ENCODE results near the gene CYB5A.
"Not testable (repeated sequence)": the region's sequence is repeated elsewhere in the genome, so short reads cannot be mapped to it uniquely, and the experiment has no call there.

CYB5A gene

GRCh38 chr18:74291771-74292540 is at the start of gene CYB5A:
Gene CYB5A (minus strand): TSS chr18:74291963. CDS start chr18:74291875, 88 bp downstream.
- Histone ChIP-seq H3K9me3 (ENCODE audit: control insufficient read depth in 1 of 2, low read length in 2 of 2) (no peaks in the 10 kb centered on the region), H3K4me1 (ENCODE audit: control insufficient read depth in 1 of 2, insufficient read depth in 2 of 2, low read length in 2 of 2) (peaks cover 14 to 17% of the 10 kb centered on the region in 2 donors), H3K36me3 (ENCODE audit: control insufficient read depth in 1 of 2, insufficient read depth in 2 of 2, low read length in 2 of 2) (no peaks in the 10 kb centered on the region), H3K9ac (ENCODE audit: low read depth in 1 of 2, low read length in 2 of 2) (peak within 1 kb of the TSS; percentile 82 to 84), H3K27me3 (ENCODE audit: control insufficient read depth in 1 of 2, insufficient read depth in 2 of 2, low read length in 2 of 2) (no peaks in the 10 kb centered on the region), H3K4me3 (ENCODE audit: low read depth in 1 of 2, low read length in 2 of 2) (peak within 1 kb of the TSS; percentile 86 to 97), H3K27ac (ENCODE audit: low read depth, low read length) (peak within 1 kb of the TSS; percentile 91)

GRCh38 chr18:74337912-74338309 is 46.1 kb upstream of the CYB5A start:
- no peak overlapping the region for H3K9ac ChIP-seq (ENCODE audit: low read depth in 1 of 2, low read length in 2 of 2)

GRCh38 chr18:74337155-74337911 is 45.6 kb upstream of the CYB5A start:
- Histone ChIP-seq H3K4me1 (ENCODE audit: control insufficient read depth in 1 of 2, insufficient read depth in 2 of 2, low read length in 2 of 2) (no peaks in the 10 kb centered on the region), H3K9me3 (ENCODE audit: control insufficient read depth in 1 of 2, low read length in 2 of 2) (no peaks in the 10 kb centered on the region), H3K36me3 (ENCODE audit: control insufficient read depth in 1 of 2, insufficient read depth in 2 of 2, low read length in 2 of 2) (no peaks in the 10 kb centered on the region), H3K27ac (ENCODE audit: low read depth, low read length) (no peak overlapping the region), H3K4me3 (ENCODE audit: low read depth in 1 of 2, low read length in 2 of 2) (no peak overlapping the region), H3K27me3 (ENCODE audit: control insufficient read depth in 1 of 2, insufficient read depth in 2 of 2, low read length in 2 of 2) (no peaks in the 10 kb centered on the region), H3K9ac (ENCODE audit: low read depth in 1 of 2, low read length in 2 of 2) (no peak overlapping the region)

More at GRCh38 chr18:74337912-74338309, 46.1 kb upstream of the CYB5A start:
- no peaks in the 10 kb centered on the region for H3K36me3 ChIP-seq (ENCODE audit: control insufficient read depth in 1 of 2, insufficient read depth in 2 of 2, low read length in 2 of 2)
- no peak overlapping the region for H3K27ac ChIP-seq (ENCODE audit: low read depth, low read length)
- no peak overlapping the region for H3K4me3 ChIP-seq (ENCODE audit: low read depth in 1 of 2, low read length in 2 of 2)
- H3K27me3 ChIP-seq (ENCODE audit: control insufficient read depth in 1 of 2, insufficient read depth in 2 of 2, low read length in 2 of 2), result no peaks in the 10 kb centered on the region
- no peaks in the 10 kb centered on the region for H3K9me3 ChIP-seq (ENCODE audit: control insufficient read depth in 1 of 2, low read length in 2 of 2)
- H3K4me1 ChIP-seq (ENCODE audit: control insufficient read depth in 1 of 2, insufficient read depth in 2 of 2, low read length in 2 of 2), result no peaks in the 10 kb centered on the region

GRCh38 chr18:74336656-74337055 is 44.9 kb upstream of the CYB5A start:
- Histone ChIP-seq H3K9me3 (ENCODE audit: control insufficient read depth in 1 of 2, low read length in 2 of 2) (no peaks in the 10 kb centered on the region), H3K27ac (ENCODE audit: low read depth, low read length) (no peak overlapping the region), H3K4me3 (ENCODE audit: low read depth in 1 of 2, low read length in 2 of 2) (no peak overlapping the region), H3K36me3 (ENCODE audit: control insufficient read depth in 1 of 2, insufficient read depth in 2 of 2, low read length in 2 of 2) (no peaks in the 10 kb centered on the region), H3K27me3 (ENCODE audit: control insufficient read depth in 1 of 2, insufficient read depth in 2 of 2, low read length in 2 of 2) (no peaks in the 10 kb centered on the region), H3K4me1 (ENCODE audit: control insufficient read depth in 1 of 2, insufficient read depth in 2 of 2, low read length in 2 of 2) (no peaks in the 10 kb centered on the region), H3K9ac (ENCODE audit: low read depth in 1 of 2, low read length in 2 of 2) (no peak overlapping the region)

- H3K9me3 ChIP-seq (ENCODE audit: control insufficient read depth in 1 of 2, low read length in 2 of 2), result no peaks in the 10 kb centered on the region
- H3K4me1 ChIP-seq (ENCODE audit: control insufficient read depth in 1 of 2, insufficient read depth in 2 of 2, low read length in 2 of 2), result no peaks in the 10 kb centered on the region
- no peak overlapping the region for H3K4me3 ChIP-seq (ENCODE audit: low read depth in 1 of 2, low read length in 2 of 2)
- H3K27me3 ChIP-seq (ENCODE audit: control insufficient read depth in 1 of 2, insufficient read depth in 2 of 2, low read length in 2 of 2), result no peaks in the 10 kb centered on the region
- no peak overlapping the region for H3K9ac ChIP-seq (ENCODE audit: low read depth in 1 of 2, low read length in 2 of 2)
- H3K27ac ChIP-seq (ENCODE audit: low read depth, low read length), result no peak overlapping the region
- H3K36me3 ChIP-seq (ENCODE audit: control insufficient read depth in 1 of 2, insufficient read depth in 2 of 2, low read length in 2 of 2), result no peaks in the 10 kb centered on the region
Observed at GRCh38 chr18:74334242-74334893, 42.6 kb upstream of the CYB5A start.

GRCh38 chr18:74333091-74333490 is 41.3 kb upstream of the CYB5A start:
- Histone ChIP-seq H3K9ac (ENCODE audit: low read depth in 1 of 2, low read length in 2 of 2) (no peak overlapping the region), H3K27me3 (ENCODE audit: control insufficient read depth in 1 of 2, insufficient read depth in 2 of 2, low read length in 2 of 2) (no peaks in the 10 kb centered on the region), H3K27ac (ENCODE audit: low read depth, low read length) (no peak overlapping the region), H3K4me1 (ENCODE audit: control insufficient read depth in 1 of 2, insufficient read depth in 2 of 2, low read length in 2 of 2) (no peaks in the 10 kb centered on the region), H3K36me3 (ENCODE audit: control insufficient read depth in 1 of 2, insufficient read depth in 2 of 2, low read length in 2 of 2) (no peaks in the 10 kb centered on the region), H3K9me3 (ENCODE audit: control insufficient read depth in 1 of 2, low read length in 2 of 2) (no peaks in the 10 kb centered on the region), H3K4me3 (ENCODE audit: low read depth in 1 of 2, low read length in 2 of 2) (no peak overlapping the region)

GRCh38 chr18:74331404-74331803 is 39.6 kb upstream of the CYB5A start:
- H3K27ac ChIP-seq (ENCODE audit: low read depth, low read length), result no peak overlapping the region
- H3K9ac ChIP-seq (ENCODE audit: low read depth in 1 of 2, low read length in 2 of 2), result no peak overlapping the region
- H3K36me3 ChIP-seq (ENCODE audit: control insufficient read depth in 1 of 2, insufficient read depth in 2 of 2, low read length in 2 of 2), result no peaks in the 10 kb centered on the region
- H3K27me3 ChIP-seq (ENCODE audit: control insufficient read depth in 1 of 2, insufficient read depth in 2 of 2, low read length in 2 of 2), result no peaks in the 10 kb centered on the region
- H3K4me3 ChIP-seq (ENCODE audit: low read depth in 1 of 2, low read length in 2 of 2), result no peak overlapping the region
- H3K4me1 ChIP-seq (ENCODE audit: control insufficient read depth in 1 of 2, insufficient read depth in 2 of 2, low read length in 2 of 2), result no peaks in the 10 kb centered on the region
- H3K9me3 ChIP-seq (ENCODE audit: control insufficient read depth in 1 of 2, low read length in 2 of 2), result no peaks in the 10 kb centered on the region

- Histone ChIP-seq H3K4me1 (ENCODE audit: control insufficient read depth in 1 of 2, insufficient read depth in 2 of 2, low read length in 2 of 2) (no peaks in the 10 kb centered on the region), H3K36me3 (ENCODE audit: control insufficient read depth in 1 of 2, insufficient read depth in 2 of 2, low read length in 2 of 2) (no peaks in the 10 kb centered on the region), H3K9me3 (ENCODE audit: control insufficient read depth in 1 of 2, low read length in 2 of 2) (no peaks in the 10 kb centered on the region), H3K4me3 (ENCODE audit: low read depth in 1 of 2, low read length in 2 of 2) (no peak overlapping the region), H3K9ac (ENCODE audit: low read depth in 1 of 2, low read length in 2 of 2) (no peak overlapping the region), H3K27me3 (ENCODE audit: control insufficient read depth in 1 of 2, insufficient read depth in 2 of 2, low read length in 2 of 2) (no peaks in the 10 kb centered on the region), H3K27ac (ENCODE audit: low read depth, low read length) (no peak overlapping the region)
Observed at GRCh38 chr18:74329688-74330205, 38.0 kb upstream of the CYB5A start.

GRCh38 chr18:74328206-74328605 is 36.4 kb upstream of the CYB5A start:
- Histone ChIP-seq H3K27me3 (ENCODE audit: control insufficient read depth in 1 of 2, insufficient read depth in 2 of 2, low read length in 2 of 2) (no peaks in the 10 kb centered on the region), H3K27ac (ENCODE audit: low read depth, low read length) (no peak overlapping the region), H3K36me3 (ENCODE audit: control insufficient read depth in 1 of 2, insufficient read depth in 2 of 2, low read length in 2 of 2) (no peaks in the 10 kb centered on the region), H3K4me3 (ENCODE audit: low read depth in 1 of 2, low read length in 2 of 2) (no peak overlapping the region), H3K9me3 (ENCODE audit: control insufficient read depth in 1 of 2, low read length in 2 of 2) (no peaks in the 10 kb centered on the region), H3K9ac (ENCODE audit: low read depth in 1 of 2, low read length in 2 of 2) (no peak overlapping the region), H3K4me1 (ENCODE audit: control insufficient read depth in 1 of 2, insufficient read depth in 2 of 2, low read length in 2 of 2) (no peaks in the 10 kb centered on the region)

GRCh38 chr18:74326791-74327190 is 35.0 kb upstream of the CYB5A start:
- not testable (repeated sequence) for H3K9ac ChIP-seq (ENCODE audit: low read depth in 1 of 2, low read length in 2 of 2); H3K9me3 ChIP-seq (ENCODE audit: control insufficient read depth in 1 of 2, low read length in 2 of 2); H3K36me3 ChIP-seq (ENCODE audit: control insufficient read depth in 1 of 2, insufficient read depth in 2 of 2, low read length in 2 of 2); H3K4me3 ChIP-seq (ENCODE audit: low read depth in 1 of 2, low read length in 2 of 2); H3K4me1 ChIP-seq (ENCODE audit: control insufficient read depth in 1 of 2, insufficient read depth in 2 of 2, low read length in 2 of 2); H3K27ac ChIP-seq (ENCODE audit: low read depth, low read length); H3K27me3 ChIP-seq (ENCODE audit: control insufficient read depth in 1 of 2, insufficient read depth in 2 of 2, low read length in 2 of 2)
